ENCODE data around the gene ADTRP. TPM values are rescaled to one million over a fixed set of nuclear protein-coding genes. Genes with fewer than 3 reads are reported as not detected.

Gene ADTRP
- total RNA-seq, 1 experiment from 2014 or later = 0.86 TPM

GRCh38 chr6:11702500-11703130 is 76.0 kb downstream of the ADTRP start:
- Histone ChIP-seq H2AFZ (ENCODE audit: low read depth, low read length, poor library complexity, severe bottlenecking) (no peak overlapping the region), H3K4me1 (ENCODE audit: control insufficient read depth in 1 of 2, insufficient read depth in 2 of 2, low read length in 2 of 2) (peaks cover 0 to 10% of the 10 kb centered on the region in 2 experiments; a peak in 1 of 4 replicates), H3K27ac (ENCODE audit: low read depth, low read length) (no peak overlapping the region), H3K79me2 (ENCODE audit: insufficient read depth, low read length) (no peaks in the 10 kb centered on the region), H3K9me3 (ENCODE audit: control insufficient read depth in 1 of 2, insufficient read depth in 1 of 2, low read depth in 1 of 2, low read length in 2 of 2) (no peaks in the 10 kb centered on the region), H3K27me3 (ENCODE audit: insufficient read depth, low read length) (no peaks in the 10 kb centered on the region), H3K9me2 (ENCODE audit: insufficient read depth) (no peaks in the 10 kb centered on the region), H3K36me3 (ENCODE audit: control insufficient read depth in 1 of 2, insufficient read depth in 2 of 2, low read length in 2 of 2) (no peaks in the 10 kb centered on the region), H4K20me1 (ENCODE audit: insufficient read depth) (no peaks in the 10 kb centered on the region), H3K4me2 (ENCODE audit: low read length) (peak overlapping the region; percentile 19; the same call in 1 of the 2 replicates), H3K9ac (ENCODE audit: low read length) (no peak overlapping the region), H3K4me3 (replicated peaks in 1 of 2; ENCODE audit: low read depth in 1 of 2, low read length in 2 of 2) (no peak overlapping the region)
- ChIA-PET POLR2A (no interaction called here), RAD21 (ENCODE audit: low non-redundant PET in 1 of 2, low total read pairs in 2 of 2, uncharacterized antibody in 2 of 2, unreplicated experiment in 2 of 2) (no interaction called here), CTCF (no interaction called here)
- BruUV-seq (replicated peaks) = no TSS peak
- intact Hi-C loops (cut with micrococcal nuclease) = no loop called here
- no peak for DNase-seq (ENCODE audit: low read depth, low spot score)
- TF ChIP-seq EZH2 (IDR thresholded peaks at IDR 0.05) (no peak), SRF (IDR thresholded peaks at IDR 0.05; ENCODE audit: low read depth) (no peak), TCF7L2 (IDR thresholded peaks at IDR 0.05; ENCODE audit: borderline replicate concordance, extremely low read depth, insufficient read depth, insufficient read length) (no peak), SIN3A (IDR thresholded peaks at IDR 0.05; ENCODE audit: low read depth) (no peak)
- TF ChIP-seq, protein P1, sequence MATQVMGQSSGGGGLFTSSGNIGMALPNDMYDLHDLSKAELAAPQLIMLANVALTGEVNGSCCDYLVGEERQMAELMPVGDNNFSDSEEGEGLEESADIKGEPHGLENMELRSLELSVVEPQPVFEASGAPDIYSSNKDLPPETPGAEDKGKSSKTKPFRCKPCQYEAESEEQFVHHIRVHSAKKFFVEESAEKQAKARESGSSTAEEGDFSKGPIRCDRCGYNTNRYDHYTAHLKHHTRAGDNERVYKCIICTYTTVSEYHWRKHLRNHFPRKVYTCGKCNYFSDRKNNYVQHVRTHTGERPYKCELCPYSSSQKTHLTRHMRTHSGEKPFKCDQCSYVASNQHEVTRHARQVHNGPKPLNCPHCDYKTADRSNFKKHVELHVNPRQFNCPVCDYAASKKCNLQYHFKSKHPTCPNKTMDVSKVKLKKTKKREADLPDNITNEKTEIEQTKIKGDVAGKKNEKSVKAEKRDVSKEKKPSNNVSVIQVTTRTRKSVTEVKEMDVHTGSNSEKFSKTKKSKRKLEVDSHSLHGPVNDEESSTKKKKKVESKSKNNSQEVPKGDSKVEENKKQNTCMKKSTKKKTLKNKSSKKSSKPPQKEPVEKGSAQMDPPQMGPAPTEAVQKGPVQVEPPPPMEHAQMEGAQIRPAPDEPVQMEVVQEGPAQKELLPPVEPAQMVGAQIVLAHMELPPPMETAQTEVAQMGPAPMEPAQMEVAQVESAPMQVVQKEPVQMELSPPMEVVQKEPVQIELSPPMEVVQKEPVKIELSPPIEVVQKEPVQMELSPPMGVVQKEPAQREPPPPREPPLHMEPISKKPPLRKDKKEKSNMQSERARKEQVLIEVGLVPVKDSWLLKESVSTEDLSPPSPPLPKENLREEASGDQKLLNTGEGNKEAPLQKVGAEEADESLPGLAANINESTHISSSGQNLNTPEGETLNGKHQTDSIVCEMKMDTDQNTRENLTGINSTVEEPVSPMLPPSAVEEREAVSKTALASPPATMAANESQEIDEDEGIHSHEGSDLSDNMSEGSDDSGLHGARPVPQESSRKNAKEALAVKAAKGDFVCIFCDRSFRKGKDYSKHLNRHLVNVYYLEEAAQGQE (IDR thresholded peaks at IDR 0.05; ENCODE audit: low read depth) = no peak
- ATAC-seq = no peak

DNA sequence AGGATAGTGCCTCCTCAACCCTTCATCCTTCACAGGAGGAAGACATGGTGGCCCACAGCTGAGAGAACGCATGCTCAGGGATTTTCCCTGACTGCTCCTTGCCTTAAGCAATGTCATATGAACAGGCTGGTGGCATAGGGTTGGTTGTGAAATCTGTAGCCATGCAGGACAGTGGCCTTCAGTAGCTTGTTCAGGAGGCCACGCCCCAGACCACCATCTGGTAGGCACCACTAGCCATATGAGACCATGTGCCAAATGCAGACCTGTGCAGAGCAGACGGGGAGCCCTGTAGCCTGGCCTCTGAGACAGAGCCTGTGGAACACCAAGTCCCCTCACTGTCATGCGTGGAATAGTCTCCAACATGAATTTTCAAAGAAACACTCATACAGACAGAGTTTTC is 76.5 kb downstream of the ADTRP start:
- DNase-seq (ENCODE audit: low read depth, low spot score) = no peak
- H3K4me2 ChIP-seq (ENCODE audit: low read length) = peak overlapping the region; percentile 19; the same call in 1 of the 2 replicates
- H3K79me2 ChIP-seq (ENCODE audit: insufficient read depth, low read length) = no peaks in the 10 kb centered on the region
- ChIA-PET RAD21 (ENCODE audit: low non-redundant PET in 1 of 2, low total read pairs in 2 of 2, uncharacterized antibody in 2 of 2, unreplicated experiment in 2 of 2) (no interaction called here), CTCF (no interaction called here), POLR2A (no interaction called here)
- no peak overlapping the region for H3K9ac ChIP-seq (ENCODE audit: low read length)
- H3K4me3 ChIP-seq (replicated peaks in 1 of 2; ENCODE audit: low read depth in 1 of 2, low read length in 2 of 2) = no peak overlapping the region
- H4K20me1 ChIP-seq (ENCODE audit: insufficient read depth) = no peaks in the 10 kb centered on the region
- H3K36me3 ChIP-seq (ENCODE audit: control insufficient read depth in 1 of 2, insufficient read depth in 2 of 2, low read length in 2 of 2) = no peaks in the 10 kb centered on the region
- H3K27me3 ChIP-seq (ENCODE audit: insufficient read depth, low read length) = no peaks in the 10 kb centered on the region
- peaks cover 0 to 10% of the 10 kb centered on the region in 2 experiments; a peak in 1 of 4 replicates for H3K4me1 ChIP-seq (ENCODE audit: control insufficient read depth in 1 of 2, insufficient read depth in 2 of 2, low read length in 2 of 2)
- no peak for ATAC-seq
- H3K9me3 ChIP-seq (ENCODE audit: control insufficient read depth in 1 of 2, insufficient read depth in 1 of 2, low read depth in 1 of 2, low read length in 2 of 2) = no peaks in the 10 kb centered on the region
- intact Hi-C loops (cut with micrococcal nuclease) = no loop called here
- no peak for TF ChIP-seq SRF (IDR thresholded peaks at IDR 0.05; ENCODE audit: low read depth)
- TF ChIP-seq, protein P2, sequence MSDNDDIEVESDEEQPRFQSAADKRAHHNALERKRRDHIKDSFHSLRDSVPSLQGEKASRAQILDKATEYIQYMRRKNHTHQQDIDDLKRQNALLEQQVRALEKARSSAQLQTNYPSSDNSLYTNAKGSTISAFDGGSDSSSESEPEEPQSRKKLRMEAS (IDR thresholded peaks at IDR 0.05) = no peak
- TF ChIP-seq ELF1 (IDR thresholded peaks at IDR 0.05; ENCODE audit: borderline replicate concordance, low read depth) = no peak
- TF ChIP-seq, protein P3, sequence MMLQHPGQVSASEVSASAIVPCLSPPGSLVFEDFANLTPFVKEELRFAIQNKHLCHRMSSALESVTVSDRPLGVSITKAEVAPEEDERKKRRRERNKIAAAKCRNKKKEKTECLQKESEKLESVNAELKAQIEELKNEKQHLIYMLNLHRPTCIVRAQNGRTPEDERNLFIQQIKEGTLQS (IDR thresholded peaks at IDR 0.05) = no peak
- TF ChIP-seq SIN3A (IDR thresholded peaks at IDR 0.05; ENCODE audit: low read depth) = no peak
- no peak for TF ChIP-seq EGR1 (IDR thresholded peaks at IDR 0.05; ENCODE audit: low read depth)
- TF ChIP-seq CEBPB (IDR thresholded peaks at IDR 0.05; ENCODE audit: low read depth) = no peak
- no peak for TF ChIP-seq EZH2 (IDR thresholded peaks at IDR 0.05)
- TF ChIP-seq POLR2AphosphoS5 (IDR thresholded peaks at IDR 0.05; ENCODE audit: low read depth, low read length) = no peak
- TF ChIP-seq CBX3 (IDR thresholded peaks at IDR 0.05; ENCODE audit: low read depth) = no peak
- TF ChIP-seq SP1 (IDR thresholded peaks at IDR 0.05; ENCODE audit: low read depth) = no peak
- no peak overlapping the region for H2AFZ ChIP-seq (ENCODE audit: low read depth, low read length, poor library complexity, severe bottlenecking)
- no TSS peak for BruUV-seq (replicated peaks)
- H3K27ac ChIP-seq (ENCODE audit: low read depth, low read length) = no peak overlapping the region
- H3K9me2 ChIP-seq (ENCODE audit: insufficient read depth) = no peaks in the 10 kb centered on the region

All from HCT116 (cell line).